SK-N-MC (cell line): ENCODE measurements around the gene KRT35.
"Not testable (repeated sequence)": the region's sequence is repeated elsewhere in the genome, so short reads cannot be mapped to it uniquely, and the experiment has no call there.

Experiments used
- EZH2 ChIP-seq: fragments of 200-600 bp; sonication (generic); IDR thresholded peaks from one replicate; pipeline ENCODE4 v1.6.1; 2017; ENCODE audit warnings: antibody characterized with exemption
- FOXP2 ChIP-seq: optimal IDR thresholded peaks from 2 replicates; pipeline ENCODE3; 2011; ENCODE audit warnings: mild to moderate bottlenecking, moderate library complexity; ENCODE audit not compliant: insufficient read depth; ENCODE audit errors: extremely low read length, control extremely low read depth
- POLR2AphosphoS5 ChIP-seq: IDR thresholded peaks from 2 replicates; pipeline ENCODE4 v1.6.1; 2012; ENCODE audit warnings: mild to moderate bottlenecking, low read depth, low read length, borderline replicate concordance

- not testable (repeated sequence) for TF ChIP-seq EZH2, POLR2AphosphoS5, FOXP2
Observed at GRCh38 chr17:41430376-41430775, 50.6 kb downstream of the KRT35 start.
